Vagina (tissue), 2 donors: Measurements from ENCODE around the gene APC. TPM values are rescaled to one million over a fixed set of nuclear protein-coding genes. Genes with fewer than 3 reads are reported as not detected.
"Not testable (repeated sequence)": the region's sequence is repeated elsewhere in the genome, so short reads cannot be mapped to it uniquely, and the experiment has no call there.

Experiments
- DNase-seq, 2 donors: peaks; one replicate each; pipeline ENCODE4 v3.0.0-alpha.2; 2017; ENCODE audit errors: extremely low spot score in 2 of 2
- H3K27ac ChIP-seq: fragments of 200-600 bp; sonication (generic); one replicate; pipeline ENCODE4 v1.5.1; 2019
- H3K27me3 ChIP-seq: fragments of 200-600 bp; sonication (generic); one replicate; pipeline ENCODE4 v1.5.1; 2019
- H3K36me3 ChIP-seq, 2 donors: fragments of 200-600 bp; sonication (generic); one replicate each; pipeline ENCODE4 v1.5.1; 2017 to 2019
- H3K4me1 ChIP-seq: fragments of 200-600 bp; sonication (generic); one replicate; pipeline ENCODE4 v1.5.1; 2019
- H3K4me3 ChIP-seq, 2 donors: fragments of 200-600 bp; sonication (generic); 1 replicate in 1 of 2; 2 replicates in 1 of 2; pipeline ENCODE4 v1.5.1; 2016 to 2019
- H3K9me3 ChIP-seq: fragments of 200-600 bp; sonication (generic); one replicate; pipeline ENCODE4 v1.5.1; 2019
- CTCF ChIP-seq, 3 experiments: fragments of 450-650 bp in 2 of 3; fragments of 200-600 bp in 1 of 3; sonication (generic) in 1 of 3; IDR thresholded peaks; one replicate each; pipeline ENCODE4 v1.5.1; 2017 to 2019; ENCODE audit warnings: antibody characterized with exemption in 3 of 3, mild to moderate bottlenecking in 2 of 3, moderate library complexity in 2 of 3
- POLR2A ChIP-seq, 2 donors: fragments of 450-650 bp; IDR thresholded peaks; one replicate each; pipeline ENCODE4 v1.6.1; 2017; ENCODE audit warnings: antibody characterized with exemption in 2 of 2, mild to moderate bottlenecking in 2 of 2, moderate library complexity in 2 of 2
- POLR2AphosphoS5 ChIP-seq, 2 donors: sonication (generic); formaldehyde crosslinking; IDR thresholded peaks; one replicate each; pipeline ENCODE4 v1.9.0; 2017; ENCODE audit warnings: antibody characterized with exemption in 2 of 2, mild to moderate bottlenecking in 2 of 2, low read depth in 1 of 2; ENCODE audit not compliant: insufficient read depth in 1 of 2
- intact Hi-C: fragments of 100-400 bp; cut with DNase I; formaldehyde crosslinking; loops from one replicate; pipeline ENCODE4 v1.15.1; 2023
- small RNA-seq: library from RNA; depleted of rRNA; stranded (forward); fragments of <200 nt; gene quantifications from one replicate; pipeline ENCODE3, GENCODE V24; 2016
- total RNA-seq: library from RNA; depleted of rRNA; stranded (reverse); fragments of >200 nt; gene quantifications from one replicate; pipeline ENCODE4 v1.2.3, GENCODE V29; 2016

APC gene
- total RNA-seq, 1 donor from 2014 or later, result 92.8 TPM

- Histone ChIP-seq H3K4me3 (no peak overlapping the region), H3K9me3 (no peaks in the 10 kb centered on the region), H3K4me1 (no peaks in the 10 kb centered on the region), H3K27me3 (no peaks in the 10 kb centered on the region), H3K27ac (no peak overlapping the region), H3K36me3 (peaks cover 0 to 41% of the 10 kb centered on the region in 2 donors)
- intact Hi-C loops, result no loop called here
- no peak for TF ChIP-seq POLR2AphosphoS5 (IDR thresholded peaks at IDR 0.05; ENCODE audit: insufficient read depth in 1 of 2, low read depth in 1 of 2)
- no peak for TF ChIP-seq POLR2A (IDR thresholded peaks at IDR 0.05)
- TF ChIP-seq CTCF (IDR thresholded peaks at IDR 0.05), result no peak
- DNase-seq, result no peak
These were observed 149.3 kb downstream of the APC start for GRCh38 chr5:112886975-112887374.

- H3K4me3 ChIP-seq, H3K27me3 ChIP-seq, DNase-seq, H3K27ac ChIP-seq, H3K9me3 ChIP-seq, intact Hi-C loops, H3K4me1 ChIP-seq: not testable (repeated sequence)
- H3K36me3 ChIP-seq, result peaks cover 0 to 12% of the 10 kb centered on the region in 2 donors
These were observed 154.4 kb downstream of the APC start for GRCh38 chr5:112892066-112892465.

GRCh38 chr5:112892776-112893175 lies 155.1 kb downstream of the APC start:
- Histone ChIP-seq H3K36me3 (peaks cover 0 to 10% of the 10 kb centered on the region in 2 donors), H3K4me1 (no peaks in the 10 kb centered on the region), H3K4me3 (no peak overlapping the region), H3K27me3 (no peaks in the 10 kb centered on the region), H3K9me3 (no peaks in the 10 kb centered on the region), H3K27ac (no peak overlapping the region)
- TF ChIP-seq POLR2AphosphoS5 (IDR thresholded peaks at IDR 0.05; ENCODE audit: insufficient read depth in 1 of 2, low read depth in 1 of 2) (no peak), POLR2A (IDR thresholded peaks at IDR 0.05) (no peak), CTCF (IDR thresholded peaks at IDR 0.05) (no peak)
- intact Hi-C loops, result no loop called here
- DNase-seq, result no peak

- no peak for DNase-seq
These were observed 158.0 kb downstream of the APC start for GRCh38 chr5:112895682-112896081.

More at GRCh38 chr5:112895682-112896081, 158.0 kb downstream of the APC start:
- TF ChIP-seq CTCF (IDR thresholded peaks at IDR 0.05), result no peak
- TF ChIP-seq POLR2AphosphoS5 (IDR thresholded peaks at IDR 0.05; ENCODE audit: insufficient read depth in 1 of 2, low read depth in 1 of 2), result no peak
- no peak for TF ChIP-seq POLR2A (IDR thresholded peaks at IDR 0.05)
- Histone ChIP-seq H3K9me3 (no peaks in the 10 kb centered on the region), H3K27me3 (no peaks in the 10 kb centered on the region), H3K4me3 (no peak overlapping the region), H3K36me3 (peaks cover 0 to 27% of the 10 kb centered on the region in 2 donors), H3K4me1 (no peaks in the 10 kb centered on the region), H3K27ac (no peak overlapping the region)
- intact Hi-C loops, result no loop called here

Small RNA genes within 50 kb of the gene (small RNA-seq; reads per million reads assigned to genes)
- gene RNU6-482P, result not detected

Other genes with a start within 250 kb of the APC start
- 30.9 TPM for gene SRP19, start 123.4 kb downstream of the APC start, total RNA-seq
- gene REEP5, start 184.3 kb downstream of the APC start, total RNA-seq, result 89.1 TPM
- gene DCP2, start 238.9 kb downstream of the APC start, total RNA-seq, result 58.2 TPM